Pancreas (tissue), 10 donors: Measurements from ENCODE around the gene CHST5. TPM values are rescaled to one million over a fixed set of nuclear protein-coding genes. Genes with fewer than 3 reads are reported as not detected.

Source experiments
- ATAC-seq, 4 donors: fragments of 200-7000 bp; cut with Tn5 transposase; one replicate each; pipeline versions ENCODE4 v1.8.0 to v1.9.1; 2020; ENCODE audit warnings: mild to moderate bottlenecking in 4 of 4, moderate library complexity in 4 of 4
- DNase-seq, 6 donors: peaks; one replicate each; pipeline ENCODE4 v3.0.0-alpha.2; 2020
- FAIRE-seq: peaks from 2 replicates; lab custom pipeline; 2012; peaks lifted over from hg19 to GRCh38; lab: Jason Lieb, UNC
- H3K27ac ChIP-seq, 4 donors: fragments of 200-600 bp; sonication (generic); 1 replicate in 3 of 4; 2 replicates in 1 of 4; pipeline versions ENCODE4 v1.5.0 to v1.8.0; 2020
- H3K27me3 ChIP-seq, 4 donors: fragments of 200-600 bp; one replicate each; pipeline ENCODE4 v1.8.0; 2021
- H3K36me3 ChIP-seq, 3 donors: fragments of 200-600 bp; sonication (generic) in 1 of 3; one replicate each; pipeline versions ENCODE4 v1.5.0 to v1.8.0; 2020 to 2021
- H3K4me1 ChIP-seq, 3 donors: fragments of 200-600 bp; one replicate each; pipeline ENCODE4 v1.8.0; 2021
- H3K4me3 ChIP-seq, 4 donors: fragments of 200-600 bp; sonication (generic) in 2 of 4; one replicate each; pipeline versions ENCODE4 v1.5.0 to v1.8.0; 2020 to 2021
- H3K9me3 ChIP-seq, 4 donors: fragments of 200-600 bp; one replicate each; pipeline ENCODE4 v1.8.0; 2021
- CTCF ChIP-seq, 4 donors: fragments of 200-600 bp; sonication (generic) in 3 of 4; IDR thresholded peaks; one replicate each; pipeline versions ENCODE4 v1.5.0 to v1.8.0; 2021; ENCODE audit warnings: antibody characterized with exemption in 4 of 4
- WGBS, 2 donors: extraction: QIAGEN DNeasy Blood & Tissue Kit; methylation state at CpG; one replicate each; pipeline ENCODE4 v1.1.7; 2013; 5-methylcytosine and 5-hydroxymethylcytosine counted together
- intact Hi-C, 3 donors: fragments of 100-400 bp; cut with DNase I; formaldehyde crosslinking; loops; one replicate each; pipeline versions ENCODE4 v1.11.1 to v1.14.2; 2022
- polyA plus RNA-seq, 2 donors: library from polyadenylated mRNA; stranded (reverse); fragments of 200-250 nt; gene quantifications; one replicate each; pipeline ENCODE4 v1.2.3, GENCODE V29; 2013
- total RNA-seq, 6 donors: library from RNA; stranded (reverse); fragmentation: NEBNext Ultra II Directional in 4 of 6; extraction: Animal tissue kit (Norgen Biotek cat#: 25700) in 4 of 6; gene quantifications; one replicate each; pipeline versions ENCODE4 v1.2.1 to v1.2.4, GENCODE V29; 2021 to 2023
- donor health status: healthy with polysubstance abuse.
- donor health status: DM: no; HTN: no; CAD: no; lungs with moderate emphysema.
- donor health status: DM: no; HTN: no; CAD: no.
- donor health status: control.
- donor health status: control.
- donor health status: Bipolar disorder and iron deficiency.
- donor health status: DM: yes; HTN: yes; CAD: no.
- donor health status: DM: no; HTN: no; CAD: no.
- donor health status: DM: no; HTN: no; CAD: no.
- donor health status: DM: yes; HTN: yes; CAD: no.

CHST5 gene
- total and polyA plus RNA-seq, 8 donors, result 0.06 to 0.28 (median 0.15) TPM; not detected in 1

- DNase-seq (no peak), ATAC-seq (no peak), FAIRE-seq (no peak)
- Histone ChIP-seq H3K27me3 (no peaks in the 10 kb centered on the region), H3K27ac (no peak overlapping the region), H3K4me1 (no peaks in the 10 kb centered on the region), H3K4me3 (no peak overlapping the region), H3K36me3 (no peaks in the 10 kb centered on the region), H3K9me3 (no peaks in the 10 kb centered on the region)
- WGBS, 2 donors, result 65 to 73% methylated on average over 28 to 34 of the region's 34 CpGs
- intact Hi-C loops, result no loop called here
- no peak for TF ChIP-seq CTCF (IDR thresholded peaks at IDR 0.05)
Measured at GRCh38 chr16:75535211-75535843, 581 bp downstream of the CHST5 start.

GRCh38 chr16:75534560-75535205, 1.2 kb downstream of the CHST5 start:
- H3K36me3 ChIP-seq, result no peaks in the 10 kb centered on the region
- WGBS, 2 donors, result 75 to 81% methylated on average over 19 of the region's 19 CpGs
- intact Hi-C loops, result no loop called here
- no peaks in the 10 kb centered on the region for H3K4me1 ChIP-seq
- H3K27ac ChIP-seq, result no peak overlapping the region
- TF ChIP-seq CTCF (IDR thresholded peaks at IDR 0.05), result no peak
- no peaks in the 10 kb centered on the region for H3K9me3 ChIP-seq
- H3K27me3 ChIP-seq, result no peaks in the 10 kb centered on the region
- DNase-seq (no peak), FAIRE-seq (no peak), ATAC-seq (no peak)
- no peak overlapping the region for H3K4me3 ChIP-seq

GRCh38 chr16:75532791-75533190, 3.1 kb downstream of the CHST5 start:
- WGBS, 2 donors, result 85 to 89% methylated on average over 2 of the region's 2 CpGs
- Histone ChIP-seq H3K4me1 (no peaks in the 10 kb centered on the region), H3K9me3 (no peaks in the 10 kb centered on the region), H3K36me3 (no peaks in the 10 kb centered on the region), H3K27me3 (no peaks in the 10 kb centered on the region), H3K4me3 (no peak overlapping the region), H3K27ac (no peak overlapping the region)
- no peak for FAIRE-seq
- no peak for ATAC-seq
- no peak for DNase-seq
- TF ChIP-seq CTCF (IDR thresholded peaks at IDR 0.05), result no peak
- intact Hi-C loops, result no loop called here

GRCh38 chr16:75532142-75532765, 3.7 kb downstream of the CHST5 start:
- H3K4me1 ChIP-seq, result no peaks in the 10 kb centered on the region
- H3K27ac ChIP-seq, result no peak overlapping the region
- FAIRE-seq, result no peak
- no peaks in the 10 kb centered on the region for H3K36me3 ChIP-seq
- 67 to 70% methylated on average over 8 of the region's 8 CpGs for WGBS, 2 donors
- no peak for ATAC-seq
- H3K9me3 ChIP-seq, result no peaks in the 10 kb centered on the region
- TF ChIP-seq CTCF (IDR thresholded peaks at IDR 0.05), result no peak
- intact Hi-C loops, result no loop called here
- no peak for DNase-seq
- H3K4me3 ChIP-seq, result no peak overlapping the region
- no peaks in the 10 kb centered on the region for H3K27me3 ChIP-seq

- Histone ChIP-seq H3K4me1 (no peaks in the 10 kb centered on the region), H3K27ac (no peak overlapping the region), H3K9me3 (no peaks in the 10 kb centered on the region), H3K27me3 (no peaks in the 10 kb centered on the region), H3K4me3 (no peak overlapping the region), H3K36me3 (no peaks in the 10 kb centered on the region)
- intact Hi-C loops, result no loop called here
- FAIRE-seq (no peak), ATAC-seq (no peak), DNase-seq (no peak)
- no peak for TF ChIP-seq CTCF (IDR thresholded peaks at IDR 0.05)
- 96% methylated on average over 29 of the region's 29 CpGs for WGBS, 2 donors
Measured at GRCh38 chr16:75529959-75530358, 5.9 kb downstream of the CHST5 start.
